ENCODE results near the gene ZNF554. TPM values are rescaled to one million over a fixed set of nuclear protein-coding genes. Genes with fewer than 3 reads are reported as not detected.
"Not testable (repeated sequence)": the region's sequence is repeated elsewhere in the genome, so short reads cannot be mapped to it uniquely, and the experiment has no call there.

Gene ZNF554
- total RNA-seq, 4 donors from 2014 or later = 2.1 to 5.3 (median 2.6) TPM

- intact Hi-C loops (cut with DNase I; ENCODE audit: low total_unique reads) (no loop called here), in situ Hi-C loops (cut with MboI; ENCODE audit: low sequenced_read_pairs in 4 of 4) (no loop called here)
- ATAC-seq (peak; percentile 98), DNase-seq (peak; percentile 55 to 84)
- no peaks in the 10 kb centered on the region for H3K27me3 ChIP-seq
- H3K4me3 ChIP-seq = peak within 1 kb of the TSS in 3 of 4 donors; percentile 50 to 56 (median 52)
- no peaks in the 10 kb centered on the region for H3K9me3 ChIP-seq
- TF ChIP-seq POLR2A (IDR thresholded peaks at IDR 0.05) = peak; percentile 35 to 37
- TF ChIP-seq CTCF (IDR thresholded peaks at IDR 0.05 in 4 of 5, conservative IDR thresholded peaks at IDR 0.05 in 1 of 5) = peak in 1 of 5 experiments; percentile 12
- peak within 1 kb of the TSS in 3 of 4 donors; percentile 37 to 74 (median 74) for H3K27ac ChIP-seq
- no peaks in the 10 kb centered on the region for H3K4me1 ChIP-seq
- H3K36me3 ChIP-seq = no peaks in the 10 kb centered on the region
Observed at GRCh38 chr19:2867025-2867991, 47.6 kb downstream of the ZNF554 start, which contains the start of gene ZNF556. Gene ZNF556, plus strand, starts transcription at chr19:2867335. Its CDS starts 87 bp downstream, at chr19:2867422.

DNA sequence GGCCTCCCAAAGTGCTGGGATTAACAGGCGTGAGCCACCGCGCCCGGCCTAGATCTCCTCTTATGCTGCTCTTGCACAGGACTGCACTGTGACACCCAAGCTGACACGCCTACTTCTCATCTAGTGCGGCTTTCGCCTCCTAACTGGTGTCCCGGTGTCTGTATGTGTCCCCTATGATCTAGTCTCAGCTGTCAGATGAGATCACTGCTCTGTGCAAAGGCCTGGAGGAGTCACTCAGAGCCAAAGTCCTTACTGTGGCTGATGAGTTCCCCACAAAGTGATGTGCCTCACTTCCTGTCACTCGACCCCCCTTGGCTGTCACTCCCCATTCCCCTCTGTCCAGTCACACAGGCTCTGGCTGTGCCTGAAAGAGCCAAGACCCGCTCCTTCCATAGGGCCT is 50.0 kb downstream of the ZNF554 start:
- no peaks in the 10 kb centered on the region for H3K27me3 ChIP-seq
- in situ Hi-C loops (cut with MboI; ENCODE audit: low sequenced_read_pairs in 4 of 4) = loop anchor here in 1 of 4 donors (10.0 kb wide), 1 partner anchor 45 kb away; no protein-coding TSS in a partner anchor

DNA sequence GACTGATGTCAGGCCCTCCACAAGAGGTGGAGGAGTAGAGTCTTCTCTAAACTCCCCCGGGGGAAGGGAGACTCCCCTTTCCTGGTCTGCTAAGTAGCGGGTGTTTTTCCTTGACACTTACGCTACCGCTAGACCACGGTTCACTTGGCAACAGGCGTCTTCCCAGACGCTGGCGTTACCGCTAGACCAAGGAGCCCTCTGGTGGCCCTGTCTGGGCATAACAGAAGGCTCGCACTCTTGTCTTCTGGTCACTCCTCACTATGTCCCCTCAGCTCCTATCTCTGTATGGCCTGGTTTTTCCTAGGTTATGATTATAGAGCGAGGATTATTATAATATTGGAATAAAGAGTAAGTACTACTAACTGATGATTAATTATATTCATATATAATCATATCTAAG is 52.5 kb downstream of the ZNF554 start:
- intact Hi-C loops (cut with DNase I; ENCODE audit: low total_unique reads); DNase-seq; H3K4me1 ChIP-seq; H3K4me3 ChIP-seq; H3K27ac ChIP-seq; ATAC-seq; H3K27me3 ChIP-seq: not testable (repeated sequence)
- peaks cover 0 to 10% of the 10 kb centered on the region in 2 donors for H3K36me3 ChIP-seq
- in situ Hi-C loops (cut with MboI; ENCODE audit: low sequenced_read_pairs in 4 of 4) = loop anchor here in 1 of 4 donors (10.0 kb wide), 1 partner anchor 47 kb away; no protein-coding TSS in a partner anchor
- peak in 4 of 5 experiments; percentile 6 to 27 (median 18) for TF ChIP-seq CTCF (IDR thresholded peaks at IDR 0.05 in 4 of 5, conservative IDR thresholded peaks at IDR 0.05 in 1 of 5)
- peaks cover 7 to 13% (median 8%) of the 10 kb centered on the region in 3 donors for H3K9me3 ChIP-seq

More for the DNA sequence above, 50.0 kb downstream of the ZNF554 start:
- DNase-seq = no peak
- TF ChIP-seq POLR2A (IDR thresholded peaks at IDR 0.05) (no peak), CTCF (IDR thresholded peaks at IDR 0.05 in 4 of 5, conservative IDR thresholded peaks at IDR 0.05 in 1 of 5) (no peak)
- Histone ChIP-seq H3K36me3 (no peaks in the 10 kb centered on the region), H3K4me3 (no peak overlapping the region), H3K27ac (no peak overlapping the region), H3K4me1 (no peaks in the 10 kb centered on the region), H3K9me3 (no peaks in the 10 kb centered on the region)
- no peak for ATAC-seq
- intact Hi-C loops (cut with DNase I; ENCODE audit: low total_unique reads) = no loop called here

DNA sequence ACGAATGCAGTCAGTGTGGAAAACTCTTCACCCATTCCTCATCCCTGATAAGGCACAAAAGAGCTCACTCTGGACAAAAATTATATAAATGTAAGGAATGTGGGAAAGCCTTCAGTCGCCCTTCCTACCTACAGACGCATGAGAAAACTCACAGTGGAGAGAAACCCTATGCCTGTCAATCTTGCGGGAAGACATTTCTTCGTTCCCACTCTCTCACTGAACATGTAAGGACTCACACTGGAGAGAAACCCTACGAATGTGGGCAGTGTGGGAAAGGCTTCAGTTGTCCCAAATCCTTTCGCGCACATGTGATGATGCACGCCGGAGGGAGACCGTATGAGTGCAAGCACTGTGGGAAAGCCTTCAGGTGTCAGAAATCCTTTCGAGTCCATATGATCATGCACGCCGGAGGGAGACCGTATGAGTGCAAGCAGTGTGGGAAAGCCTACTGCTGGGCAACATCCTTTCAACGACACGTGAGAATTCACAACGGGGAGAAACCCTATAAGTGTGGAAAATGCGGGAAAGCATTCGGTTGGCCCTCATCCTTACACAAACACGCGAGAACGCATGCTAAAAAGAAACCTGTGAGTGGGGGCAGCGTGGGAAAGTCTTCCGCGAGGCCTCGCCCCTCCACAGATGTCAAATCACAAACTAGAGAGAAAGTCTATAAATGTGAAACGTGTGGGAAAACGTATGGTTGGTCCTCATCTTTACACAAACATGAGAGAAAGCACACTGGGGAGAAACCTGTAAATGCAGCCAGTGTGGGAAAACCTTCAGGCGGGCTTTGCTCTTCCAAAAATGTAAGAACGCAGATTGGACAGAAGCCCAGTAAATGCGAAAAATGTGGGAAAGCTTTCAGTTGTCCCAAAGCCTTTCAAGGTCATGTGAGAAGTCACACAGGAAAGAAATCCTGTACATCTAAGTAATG is 58.0 kb downstream of the ZNF554 start:
- intact Hi-C loops (cut with DNase I; ENCODE audit: low total_unique reads) = no loop called here
- peaks cover 7 to 29% (median 19%) of the 10 kb centered on the region in 3 donors for H3K9me3 ChIP-seq
- in situ Hi-C loops (cut with MboI; ENCODE audit: low sequenced_read_pairs in 4 of 4) = loop anchor here in 1 of 4 donors (10.0 kb wide), 1 partner anchor 53 kb away; no protein-coding TSS in a partner anchor

More for the DNA sequence above, 58.0 kb downstream of the ZNF554 start:
- peaks cover 0 to 22% of the 10 kb centered on the region in 2 donors for H3K36me3 ChIP-seq
- peak overlapping the region in 1 of 4 donors; percentile 6 for H3K4me3 ChIP-seq
- DNase-seq = no peak
- no peak for ATAC-seq
- TF ChIP-seq POLR2A (IDR thresholded peaks at IDR 0.05) = no peak
- no peak for TF ChIP-seq CTCF (IDR thresholded peaks at IDR 0.05 in 4 of 5, conservative IDR thresholded peaks at IDR 0.05 in 1 of 5)
- no peak overlapping the region for H3K27ac ChIP-seq
- H3K27me3 ChIP-seq = no peaks in the 10 kb centered on the region
- H3K4me1 ChIP-seq = no peaks in the 10 kb centered on the region
